HepG2 (cell line): ENCODE measurements around the gene CLPSL2. TPM values are rescaled to one million over a fixed set of nuclear protein-coding genes. Genes with fewer than 3 reads are reported as not detected.

Experiments
- ATF4 ChIP-seq, 2 experiments: fragments of 450-650 bp in 1 of 2; sonication (generic) in 1 of 2; formaldehyde crosslinking; IDR thresholded peaks; 2 replicates each; pipeline versions ENCODE4 v1.5.0 to v1.8.0; 2020 to 2022; ENCODE audit warnings: mild to moderate bottlenecking in 1 of 2, missing genetic modification reagents in 1 of 2
- ATM ChIP-seq: fragments of 450-650 bp; IDR thresholded peaks from 2 replicates; pipeline ENCODE4 v1.7.1; 2017; ENCODE audit warnings: mild to moderate bottlenecking, borderline replicate concordance
- BATF2 ChIP-seq: sonication (generic); formaldehyde crosslinking; IDR thresholded peaks from 2 replicates; pipeline ENCODE4 v1.8.0; 2022; ENCODE audit warnings: mild to moderate bottlenecking, missing genetic modification reagents, moderate library complexity
- BCL6 ChIP-seq: IDR thresholded peaks from 2 replicates; pipeline ENCODE4 v1.6.1; 2016; ENCODE audit warnings: missing genetic modification reagents, missing compliant biosample characterization
- BCLAF1 ChIP-seq: fragments of 450-650 bp; IDR thresholded peaks from 2 replicates; pipeline ENCODE4 v1.6.1; 2017; ENCODE audit warnings: mild to moderate bottlenecking
- CBFB ChIP-seq: sonication (generic); formaldehyde crosslinking; IDR thresholded peaks from 2 replicates; pipeline ENCODE4 v1.4.0; 2020; ENCODE audit warnings: missing genetic modification reagents
- MLX ChIP-seq: IDR thresholded peaks from 2 replicates; pipeline ENCODE4 v1.6.1; 2016
- NR2F6 ChIP-seq, 2 experiments: IDR thresholded peaks; 2 replicates each; pipeline ENCODE4 v1.6.1; 2016; ENCODE audit warnings: antibody characterized with exemption in 1 of 2, mild to moderate bottlenecking in 1 of 2
- PHF20 ChIP-seq: sonication (generic); formaldehyde crosslinking; IDR thresholded peaks from 2 replicates; pipeline ENCODE4 v1.5.0; 2020; ENCODE audit warnings: mild to moderate bottlenecking, missing genetic modification reagents
- PPARG ChIP-seq: conservative IDR thresholded peaks from 2 replicates; pipeline ENCODE4 v1.6.1; 2016; ENCODE audit warnings: missing biosample characterization, missing genetic modification reagents
- SMARCC2 ChIP-seq: fragments of 450-650 bp; IDR thresholded peaks from 2 replicates; pipeline ENCODE4 v1.6.1; 2017; ENCODE audit warnings: antibody characterized with exemption, mild to moderate bottlenecking
- SP140L ChIP-seq: sonication (generic); formaldehyde crosslinking; IDR thresholded peaks from 2 replicates; pipeline ENCODE4 v1.4.0; 2020; ENCODE audit warnings: missing genetic modification reagents, borderline replicate concordance
- TFE3 ChIP-seq: IDR thresholded peaks from 2 replicates; pipeline ENCODE4 v1.6.1; 2016
- TRIM22 ChIP-seq: fragments of 450-650 bp; IDR thresholded peaks from 2 replicates; pipeline ENCODE4 v1.6.1; 2017
- U2AF1 ChIP-seq: fragments of 200-400 bp; formaldehyde crosslinking; optimal IDR thresholded peaks from 2 replicates; pipeline ENCODE3; 2017; ENCODE audit warnings: mild to moderate bottlenecking, low read depth, low read length
- XBP1 ChIP-seq: sonication (generic); formaldehyde crosslinking; IDR thresholded peaks from 2 replicates; pipeline ENCODE4 v1.5.0; 2020; ENCODE audit warnings: missing genetic modification reagents
- ZIK1 ChIP-seq: sonication (generic); formaldehyde crosslinking; IDR thresholded peaks from 2 replicates; pipeline ENCODE4 v1.5.0; 2020; ENCODE audit warnings: mild to moderate bottlenecking, low read depth, missing genetic modification reagents, borderline replicate concordance
- ZNF160 ChIP-seq: sonication (generic); formaldehyde crosslinking; IDR thresholded peaks from 2 replicates; pipeline ENCODE4 v1.8.0; 2022; ENCODE audit warnings: mild to moderate bottlenecking, inconsistent platforms, missing genetic modification reagents
- ZNF333 ChIP-seq: sonication (generic); formaldehyde crosslinking; IDR thresholded peaks from 2 replicates; pipeline ENCODE4 v1.4.0; 2020; ENCODE audit warnings: mild to moderate bottlenecking, missing genetic modification reagents, borderline replicate concordance
- ZNF362 ChIP-seq: sonication (generic); formaldehyde crosslinking; IDR thresholded peaks from 2 replicates; pipeline ENCODE4 v1.4.0; 2020; ENCODE audit warnings: missing genetic modification reagents, mild to moderate bottlenecking, borderline replicate concordance
- polyA plus RNA-seq, 8 experiments: library from polyadenylated mRNA; depleted of rRNA in 3 of 8; stranded (reverse) in 7 of 8; unstranded in 1 of 8; fragments of >200 nt; fragmentation: Illumina TruSeq in 4 of 8; extraction: Trizol in 4 of 8; gene quantifications; 2 replicates each; pipeline versions ENCODE4 v1.2.1 to v1.2.3, GENCODE V29; 2011 to 2016; ENCODE audit warnings: low read depth in 4 of 8, missing spikeins in 1 of 8, mixed read lengths in 1 of 8; ENCODE audit not compliant: insufficient read depth in 1 of 8
- total RNA-seq, 5 experiments: library from RNA; depleted of rRNA; stranded (reverse); fragments of >200 nt; fragmentation: Illumina TruSeq; extraction: Trizol; gene quantifications; 2 replicates each; pipeline ENCODE4 v1.2.3, GENCODE V29; 2016; ENCODE audit warnings: low read depth in 1 of 5

The CLPSL2 gene
- total and polyA plus RNA-seq, 2 of the 13 experiments (the other 11 are each of a cell fraction or from before 2014, with no cell fraction given) = not detected

GRCh38 chr6:35727935-35728682 is 48.3 kb upstream of the CLPSL2 start (continued):
- TF ChIP-seq BATF2 (CRISPR knock-in tag) = no peak
- TF ChIP-seq PHF20 (CRISPR knock-in tag) = peak; percentile 50; the same call in 1 of the 2 replicates
- TF ChIP-seq SMARCC2 = no peak
- TF ChIP-seq XBP1 (CRISPR knock-in tag) = no peak
- TF ChIP-seq ZNF333 (CRISPR knock-in tag) = no peak
- TF ChIP-seq BCLAF1 = no peak
- no peak for TF ChIP-seq U2AF1
- no peak; the same call in 1 of the 2 replicates for TF ChIP-seq CBFB
- TF ChIP-seq PPARG (CRISPR knock-in tag) = 0 out of 2 replicates have a peak, but pooled peaks have one; percentile 8
- no peak for TF ChIP-seq ZNF160 (CRISPR knock-in tag)
- TF ChIP-seq ZIK1 (CRISPR knock-in tag) = no peak
- 0 out of 2 replicates have a peak, but pooled peaks have one; percentile 3 for TF ChIP-seq ZNF362 (CRISPR knock-in tag)
- no peak for TF ChIP-seq MLX (CRISPR knock-in tag)
- TF ChIP-seq BCL6 = peak; percentile 14; the same call in 1 of the 2 replicates
- no peak for TF ChIP-seq TRIM22
- no peak for TF ChIP-seq SP140L (CRISPR knock-in tag)
- TF ChIP-seq ATF4 (CRISPR knock-in tag; IDR thresholded peaks at IDR 0.05) = no peak
- TF ChIP-seq ATM = no peak
- no peak for TF ChIP-seq TFE3 (CRISPR knock-in tag)
- no peak for TF ChIP-seq NR2F6 (IDR thresholded peaks at IDR 0.05)
- 0 out of 2 replicates have a peak, but pooled peaks have one; percentile 25 for TF ChIP-seq NR2F6 (CRISPR knock-in tag; IDR thresholded peaks at IDR 0.05)
